HFFc6 (cell line): ENCODE data around the gene TTC7B. TPM values are rescaled to one million over a fixed set of nuclear protein-coding genes. Genes with fewer than 3 reads are reported as not detected.

ENCODE experiments used
- DNase-seq: peaks from one replicate; pipeline ENCODE4 v3.0.0-alpha.2; 2018
- H3K27ac Mint-ChIP-seq: 2 replicates; pipeline ENCODE4 v1.8.0; 2020; ENCODE audit warnings: mild to moderate bottlenecking, mixed read lengths
- H3K27me3 Mint-ChIP-seq: 2 replicates; pipeline ENCODE4 v1.8.0; 2021; ENCODE audit warnings: mild to moderate bottlenecking, moderate library complexity, mixed read lengths; ENCODE audit not compliant: insufficient read depth
- H3K36me3 Mint-ChIP-seq: 2 replicates; pipeline ENCODE4 v1.8.0; 2021; ENCODE audit warnings: low read depth, mixed read lengths
- H3K4me1 Mint-ChIP-seq: 2 replicates; pipeline ENCODE4 v1.8.0; 2020; ENCODE audit warnings: low read depth, mixed read lengths
- H3K4me3 Mint-ChIP-seq: 2 replicates; pipeline ENCODE4 v1.8.0; 2020; ENCODE audit warnings: mild to moderate bottlenecking, moderate library complexity, mixed read lengths
- H3K9me3 Mint-ChIP-seq: 2 replicates; pipeline ENCODE4 v1.8.0; 2020; ENCODE audit warnings: mild to moderate bottlenecking, mixed read lengths
- CTCF ChIP-seq: fragments of 200-600 bp; sonication (generic); IDR thresholded peaks from 2 replicates; pipeline ENCODE4 v1.5.0; 2021; ENCODE audit warnings: antibody characterized with exemption, mild to moderate bottlenecking
- total RNA-seq, 6 experiments: library from RNA; stranded (reverse); fragmentation: NEBNext Ultra II Directional; extraction: Animal tissue kit (Norgen Biotek cat#: 25700); gene quantifications; 2 replicates in 1 of 6; 3 replicates in 5 of 6; pipeline ENCODE4 v1.2.3, GENCODE V29; 2021

Gene TTC7B
- total RNA-seq, 6 experiments from 2014 or later: 34.6 to 46.9 (median 40.9) TPM

DNA sequence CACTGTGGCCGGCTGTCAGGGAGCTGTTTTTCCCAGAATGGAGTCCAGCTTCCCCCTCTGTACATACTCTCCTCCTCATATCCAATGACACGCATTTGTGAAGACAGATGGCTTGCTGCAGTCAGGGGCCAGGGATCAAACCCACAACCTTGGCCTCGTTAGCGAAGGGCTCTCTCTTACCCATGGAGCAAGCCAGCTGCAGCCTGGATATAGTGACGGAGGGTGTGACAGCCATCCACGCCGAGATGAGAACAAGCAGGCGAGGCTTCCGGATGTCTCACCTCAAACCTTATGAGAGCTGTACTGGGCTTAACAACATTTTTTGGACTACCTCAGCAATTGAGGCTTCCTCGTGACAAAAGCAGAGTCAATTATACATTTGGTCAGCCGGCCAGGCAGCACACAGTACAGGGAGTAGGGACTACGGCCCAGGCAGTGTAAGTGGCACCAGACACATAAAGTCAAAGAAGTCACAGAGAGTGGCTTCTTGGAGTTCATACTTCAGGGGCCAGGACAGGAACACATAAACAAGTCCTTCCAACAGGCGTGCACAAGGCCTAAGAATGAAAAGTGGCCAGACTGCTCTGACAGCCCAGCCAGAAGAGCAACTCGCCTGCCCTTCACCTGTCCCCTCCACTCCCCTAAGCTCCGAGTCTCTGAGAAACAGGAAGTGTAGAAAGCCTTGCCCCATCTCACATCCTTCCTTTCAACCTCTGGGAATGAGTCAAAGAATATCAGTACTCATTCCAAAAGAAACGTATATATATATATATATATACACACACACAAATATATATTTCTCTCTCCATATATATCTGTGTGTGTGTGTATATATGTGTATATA, 115.1 kb downstream of the TTC7B start:
- Mint-ChIP-seq H3K4me3 (no peak overlapping the region), H3K27me3 (no peaks in the 10 kb centered on the region; the same call in 1 of the 2 replicates), H3K36me3 (no peaks in the 10 kb centered on the region), H3K27ac (no peak overlapping the region), H3K4me1 (peaks cover 10% of the 10 kb centered on the region), H3K9me3 (no peaks in the 10 kb centered on the region)
- DNase-seq: no peak
- no peak for TF ChIP-seq CTCF

- DNase-seq: no peak
- Mint-ChIP-seq H3K27ac (no peak overlapping the region), H3K9me3 (no peaks in the 10 kb centered on the region), H3K36me3 (no peaks in the 10 kb centered on the region), H3K4me1 (peaks cover 10% of the 10 kb centered on the region), H3K27me3 (no peaks in the 10 kb centered on the region; the same call in 1 of the 2 replicates), H3K4me3 (no peak overlapping the region)
- TF ChIP-seq CTCF: no peak
Observed at GRCh38 chr14:90699016-90699415, 117.2 kb downstream of the TTC7B start.

DNA sequence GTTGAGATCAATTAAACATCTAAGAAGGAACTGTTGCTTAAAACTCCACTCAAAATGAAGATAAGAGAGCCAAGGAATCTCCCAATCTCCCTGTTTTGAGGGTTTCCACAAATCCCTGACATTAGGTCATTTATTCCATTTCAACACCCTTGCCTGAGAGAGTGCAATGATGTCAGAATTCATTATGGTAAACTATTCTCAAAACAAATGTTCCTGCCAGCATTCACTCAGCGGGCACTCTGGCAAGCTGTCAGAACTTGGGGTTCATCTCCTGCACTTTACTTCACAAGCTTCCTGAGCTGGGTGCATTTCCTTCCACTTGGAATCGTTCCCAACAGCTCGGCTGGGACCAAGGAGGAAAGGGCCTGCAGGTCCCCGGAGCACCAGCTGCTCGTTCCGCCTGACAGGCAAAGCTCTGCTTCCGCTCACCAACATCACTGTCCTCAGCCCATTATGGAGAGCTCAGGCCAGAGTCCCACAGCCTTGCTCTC, 117.8 kb downstream of the TTC7B start:
- DNase-seq: no peak
- Mint-ChIP-seq H3K9me3 (no peaks in the 10 kb centered on the region), H3K4me3 (no peak overlapping the region), H3K36me3 (no peaks in the 10 kb centered on the region), H3K27me3 (no peaks in the 10 kb centered on the region; the same call in 1 of the 2 replicates), H3K27ac (no peak overlapping the region), H3K4me1 (peaks cover 12% of the 10 kb centered on the region)
- no peak for TF ChIP-seq CTCF

GRCh38 chr14:90697577-90698206, 118.5 kb downstream of the TTC7B start:
- peak; percentile 96 for TF ChIP-seq CTCF
- Mint-ChIP-seq H3K4me1 (peaks cover 20% of the 10 kb centered on the region), H3K36me3 (no peaks in the 10 kb centered on the region), H3K9me3 (no peaks in the 10 kb centered on the region), H3K27me3 (no peaks in the 10 kb centered on the region; the same call in 1 of the 2 replicates), H3K27ac (no peak overlapping the region), H3K4me3 (no peak overlapping the region)
- peak; percentile 69 for DNase-seq

- TF ChIP-seq CTCF: no peak
- no peaks in the 10 kb centered on the region for H3K9me3 Mint-ChIP-seq
- H3K36me3 Mint-ChIP-seq: no peaks in the 10 kb centered on the region
- no peak overlapping the region for H3K4me3 Mint-ChIP-seq
- H3K4me1 Mint-ChIP-seq: peaks cover 25% of the 10 kb centered on the region
- H3K27me3 Mint-ChIP-seq: no peaks in the 10 kb centered on the region; the same call in 1 of the 2 replicates
- no peak for DNase-seq
- no peak overlapping the region for H3K27ac Mint-ChIP-seq
Observed at GRCh38 chr14:90697132-90697531, 119.1 kb downstream of the TTC7B start.
